Gastroesophageal sphincter (tissue), 3 donors: ENCODE results near the gene RPLP1.

Experiments used
- CTCF ChIP-seq, 4 experiments: fragments of 200-600 bp in 2 of 4; fragments of 450-650 bp in 2 of 4; sonication (generic) in 1 of 4; IDR thresholded peaks; one replicate each; pipeline ENCODE4 v1.5.1; 2017 to 2019; ENCODE audit warnings: antibody characterized with exemption in 4 of 4, mild to moderate bottlenecking in 2 of 4, moderate library complexity in 2 of 4
- EP300 ChIP-seq: sonication (generic); formaldehyde crosslinking; IDR thresholded peaks from one replicate; pipeline ENCODE4 v1.6.1; 2017; ENCODE audit warnings: antibody characterized with exemption, mild to moderate bottlenecking
- POLR2A ChIP-seq, 2 donors: fragments of 450-650 bp; IDR thresholded peaks; one replicate each; pipeline ENCODE4 v1.6.1; 2017; ENCODE audit warnings: antibody characterized with exemption in 2 of 2, mild to moderate bottlenecking in 2 of 2, moderate library complexity in 1 of 2
- POLR2AphosphoS5 ChIP-seq: sonication (generic); formaldehyde crosslinking; IDR thresholded peaks from one replicate; pipeline ENCODE4 v1.6.1; 2017; ENCODE audit warnings: antibody characterized with exemption

GRCh38 chr15:69454953-69455352 is 2.3 kb downstream of the RPLP1 start:
- TF ChIP-seq EP300 = no peak
- no peak for TF ChIP-seq CTCF (IDR thresholded peaks at IDR 0.05)
- no peak for TF ChIP-seq POLR2AphosphoS5
- no peak for TF ChIP-seq POLR2A (IDR thresholded peaks at IDR 0.05)
